Caco-2 (cell line): Measurements from ENCODE around the gene EDC4. TPM values are rescaled to one million over a fixed set of nuclear protein-coding genes. Genes with fewer than 3 reads are reported as not detected.
"Not testable (repeated sequence)": the region's sequence is repeated elsewhere in the genome, so short reads cannot be mapped to it uniquely, and the experiment has no call there.

Source experiments
- BruUV-seq: library from RNA; stranded (reverse); fragments of 400-500 nt; replicated peaks from 2 replicates; lab custom pipeline; 2021; lab: Mats Ljungman, UMichigan
- CTCF ChIA-PET: fragments of 300-600 bp; sonication (Branson Sonifier 250); formaldehyde crosslinking; loops from one replicate; lab custom pipeline; 2022; ENCODE audit warnings: antibody characterized with exemption; lab: Charles Lee
- POLR2A ChIA-PET: fragments of 300-600 bp; sonication (Branson Sonifier 250); formaldehyde crosslinking; loops from one replicate; lab custom pipeline; 2022; ENCODE audit warnings: antibody characterized with exemption; lab: Charles Lee
- DNase-seq, 2 experiments: peaks; one replicate each; pipeline versions ENCODE4 v3.0.0 to v3.0.0-alpha.2; 2020 to 2022
- H3K27me3 ChIP-seq: replicated peaks from 2 replicates; pipeline ENCODE4 v1.6.0; 2011; ENCODE audit warnings: low read length; ENCODE audit not compliant: control insufficient read depth, insufficient read depth
- H3K36me3 ChIP-seq: 2 replicates; pipeline ENCODE4 v1.5.1; 2011; ENCODE audit warnings: low read length; ENCODE audit not compliant: control insufficient read depth, insufficient read depth
- H3K4me1 ChIP-seq: fragments of 250-450 bp; sonication (Bioruptor Pico); 2 replicates; pipeline ENCODE4 v1.5.1; 2020; ENCODE audit warnings: mild to moderate bottlenecking
- H3K4me3 ChIP-seq: 2 replicates; pipeline ENCODE4 v1.5.1; 2011; ENCODE audit warnings: low read depth, mild to moderate bottlenecking, control low read depth, low read length
- H3K9me3 ChIP-seq: fragments of 250-450 bp; sonication (Bioruptor Pico); 2 replicates; pipeline ENCODE4 v1.5.1; 2020; ENCODE audit warnings: mild to moderate bottlenecking, moderate library complexity
- H3K27ac Mint-ChIP-seq: one replicate; pipeline ENCODE4 v1.8.0; 2022; ENCODE audit warnings: mixed read lengths; ENCODE audit not compliant: unreplicated experiment
- H3K27me3 Mint-ChIP-seq: one replicate; pipeline ENCODE4 v1.8.0; 2022; ENCODE audit warnings: mixed read lengths; ENCODE audit not compliant: insufficient read depth, unreplicated experiment
- H3K36me3 Mint-ChIP-seq: one replicate; pipeline ENCODE4 v1.8.0; 2022; ENCODE audit warnings: mild to moderate bottlenecking, mixed read lengths; ENCODE audit not compliant: insufficient read depth, unreplicated experiment
- H3K4me1 Mint-ChIP-seq: one replicate; pipeline ENCODE4 v1.8.0; 2022; ENCODE audit warnings: low read depth, mixed read lengths; ENCODE audit not compliant: unreplicated experiment
- H3K4me3 Mint-ChIP-seq: one replicate; pipeline ENCODE4 v1.8.0; 2022; ENCODE audit warnings: mild to moderate bottlenecking, moderate library complexity, mixed read lengths; ENCODE audit not compliant: unreplicated experiment
- H3K9me3 Mint-ChIP-seq: one replicate; pipeline ENCODE4 v1.8.0; 2022; ENCODE audit warnings: mixed read lengths; ENCODE audit not compliant: unreplicated experiment
- CTCF ChIP-seq, 2 experiments: fragments of 200-600 bp in 1 of 2; IDR thresholded peaks; 1 replicate in 1 of 2; 2 replicates in 1 of 2; pipeline versions ENCODE4 v1.5.1 to v1.8.0; 2011 to 2022; ENCODE audit warnings: antibody characterized with exemption in 1 of 2, control low read depth in 1 of 2, inconsistent platforms in 1 of 2, low read depth in 1 of 2, low read length in 1 of 2, mild to moderate bottlenecking in 1 of 2, moderate library complexity in 1 of 2; ENCODE audit not compliant: insufficient read depth in 1 of 2, severe bottlenecking in 1 of 2, unreplicated experiment in 1 of 2
- intact Hi-C: fragments of 100-400 bp; cut with micrococcal nuclease; formaldehyde crosslinking; loops from one replicate; pipeline ENCODE4 v1.10.0; 2022; ENCODE audit not compliant: unreplicated experiment
- total RNA-seq: library from RNA; stranded (reverse); gene quantifications from 2 replicates; pipeline ENCODE4 v1.2.3, GENCODE V29; 2022

EDC4 gene
- total RNA-seq, 1 experiment from 2014 or later, result 139 TPM

- H3K9me3 ChIP-seq, result no peaks in the 10 kb centered on the region
- H3K4me3 ChIP-seq, result no peak overlapping the region
- peaks cover 5% of the 10 kb centered on the region for H3K4me1 ChIP-seq
- no peak for TF ChIP-seq CTCF (IDR thresholded peaks at IDR 0.05; ENCODE audit: insufficient read depth in 1 of 2, low read depth in 1 of 2, low read length in 1 of 2, severe bottlenecking in 1 of 2, unreplicated experiment in 1 of 2)
- no peaks in the 10 kb centered on the region for H3K27me3 Mint-ChIP-seq
- no peak overlapping the region for H3K4me3 Mint-ChIP-seq
- ChIA-PET CTCF (interaction anchor here (1.0 to 1.2 kb wide), 4 partner anchors 17 to 342 kb away, joined by 4 to 9 read pairs (median 4); no protein-coding TSS in a partner anchor), POLR2A (interaction anchor here (0.8 kb wide), 1 partner anchor 17 kb away, joined by 4 read pairs; the partner anchor contains the start of gene NUTF2)
- no peaks in the 10 kb centered on the region for H3K9me3 Mint-ChIP-seq
- H3K27me3 ChIP-seq, result no peaks in the 10 kb centered on the region
- DNase-seq, result no peak
- peaks cover 4% of the 10 kb centered on the region; the same call in 1 of the 2 replicates for H3K36me3 ChIP-seq
- peaks cover 8% of the 10 kb centered on the region for H3K4me1 Mint-ChIP-seq
- BruUV-seq, result no TSS peak
- H3K36me3 Mint-ChIP-seq, result peaks cover 94% of the 10 kb centered on the region
- intact Hi-C loops, result no loop called here
- H3K27ac Mint-ChIP-seq, result peak overlapping the region; percentile 8
Measured at GRCh38 chr16:67862623-67863583, 9.9 kb upstream of the EDC4 start.

- H3K4me1 Mint-ChIP-seq, BruUV-seq, DNase-seq, H3K4me3 Mint-ChIP-seq, H3K27me3 Mint-ChIP-seq, H3K27ac Mint-ChIP-seq, H3K4me3 ChIP-seq, H3K9me3 ChIP-seq, H3K9me3 Mint-ChIP-seq, H3K4me1 ChIP-seq, H3K36me3 ChIP-seq, H3K27me3 ChIP-seq: not testable (repeated sequence)
- intact Hi-C loops, result loop anchor here (2.0 kb wide), 1 partner anchor 17 kb away; the partner anchor contains the start of genes CENPT and NUTF2
- H3K36me3 Mint-ChIP-seq, result peaks cover 92% of the 10 kb centered on the region
- ChIA-PET POLR2A (interaction anchor here (0.8 kb wide), 1 partner anchor 18 kb away, joined by 4 read pairs; the partner anchor contains the start of gene NUTF2), CTCF (interaction anchor here (1.0 to 1.3 kb wide), 3 partner anchors 18 to 343 kb away, joined by 4 to 9 read pairs (median 5); no protein-coding TSS in a partner anchor)
Measured at GRCh38 chr16:67864044-67864443, 8.8 kb upstream of the EDC4 start.

GRCh38 chr16:67864594-67864993, 8.3 kb upstream of the EDC4 start:
- ChIA-PET POLR2A (interaction anchor here (1.6 kb wide), 1 partner anchor 19 kb away, joined by 9 read pairs; the partner anchor contains the start of gene NUTF2), CTCF (interaction anchor here (1.1 to 1.6 kb wide), 4 partner anchors 19 to 343 kb away, joined by 5 to 12 read pairs (median 10); partner anchors contain the start of gene NUTF2)
- Histone ChIP-seq H3K4me3 (no peak overlapping the region), H3K36me3 (peaks cover 7% of the 10 kb centered on the region; the same call in 1 of the 2 replicates), H3K9me3 (no peaks in the 10 kb centered on the region), H3K4me1 (no peaks in the 10 kb centered on the region), H3K27me3 (no peaks in the 10 kb centered on the region)
- intact Hi-C loops, result loop anchor here (2.0 kb wide), 1 partner anchor 18 kb away; the partner anchor contains the start of genes CENPT and NUTF2
- no TSS peak for BruUV-seq
- Mint-ChIP-seq H3K27me3 (no peaks in the 10 kb centered on the region), H3K4me1 (no peaks in the 10 kb centered on the region), H3K36me3 (peaks cover 92% of the 10 kb centered on the region), H3K4me3 (no peak overlapping the region), H3K9me3 (no peaks in the 10 kb centered on the region), H3K27ac (no peak overlapping the region)
- TF ChIP-seq CTCF (IDR thresholded peaks at IDR 0.05; ENCODE audit: insufficient read depth in 1 of 2, low read depth in 1 of 2, low read length in 1 of 2, severe bottlenecking in 1 of 2, unreplicated experiment in 1 of 2), result no peak
- DNase-seq, result no peak
